OCI-LY1 (cell line): Measurements from ENCODE around the gene DMTF1.

Experiments
- EZH2 ChIP-seq: fragments of 200-600 bp; sonication (generic), shearing (Covaris generic); IDR thresholded peaks from 2 replicates; pipeline ENCODE4 v1.8.0; 2017; ENCODE audit warnings: borderline replicate concordance, mixed run types, mild to moderate bottlenecking, antibody characterized with exemption, low read length, moderate library complexity, mixed read lengths
- TF ChIP-seq, protein P1 (sequence below): fragments of 200-600 bp; sonication (generic), shearing (Covaris generic); IDR thresholded peaks from 2 replicates; pipeline ENCODE4 v1.5.1; 2017; ENCODE audit warnings: mild to moderate bottlenecking, antibody characterized with exemption, low read length, moderate library complexity, mixed read lengths

DNA sequence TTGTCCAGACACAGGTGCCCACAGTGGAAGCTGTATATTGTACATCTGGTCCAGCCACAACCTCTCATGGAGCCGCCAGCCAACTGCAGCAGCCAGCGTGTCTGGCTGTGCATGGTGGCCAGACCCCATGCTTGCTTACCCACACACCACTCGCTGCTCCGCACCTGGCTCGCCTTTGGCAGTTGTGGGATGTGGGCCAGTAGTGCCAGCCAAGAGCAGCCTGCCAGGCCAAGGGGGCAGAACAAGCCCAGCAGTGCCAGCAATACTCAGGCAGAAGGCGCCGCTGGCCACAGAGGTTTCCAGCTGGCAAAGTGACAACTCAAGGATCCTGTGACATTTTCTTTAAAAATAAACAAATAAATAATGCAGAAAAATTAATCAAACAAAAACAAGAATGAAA, 79.0 kb downstream of the DMTF1 start:
- TF ChIP-seq, protein P1, sequence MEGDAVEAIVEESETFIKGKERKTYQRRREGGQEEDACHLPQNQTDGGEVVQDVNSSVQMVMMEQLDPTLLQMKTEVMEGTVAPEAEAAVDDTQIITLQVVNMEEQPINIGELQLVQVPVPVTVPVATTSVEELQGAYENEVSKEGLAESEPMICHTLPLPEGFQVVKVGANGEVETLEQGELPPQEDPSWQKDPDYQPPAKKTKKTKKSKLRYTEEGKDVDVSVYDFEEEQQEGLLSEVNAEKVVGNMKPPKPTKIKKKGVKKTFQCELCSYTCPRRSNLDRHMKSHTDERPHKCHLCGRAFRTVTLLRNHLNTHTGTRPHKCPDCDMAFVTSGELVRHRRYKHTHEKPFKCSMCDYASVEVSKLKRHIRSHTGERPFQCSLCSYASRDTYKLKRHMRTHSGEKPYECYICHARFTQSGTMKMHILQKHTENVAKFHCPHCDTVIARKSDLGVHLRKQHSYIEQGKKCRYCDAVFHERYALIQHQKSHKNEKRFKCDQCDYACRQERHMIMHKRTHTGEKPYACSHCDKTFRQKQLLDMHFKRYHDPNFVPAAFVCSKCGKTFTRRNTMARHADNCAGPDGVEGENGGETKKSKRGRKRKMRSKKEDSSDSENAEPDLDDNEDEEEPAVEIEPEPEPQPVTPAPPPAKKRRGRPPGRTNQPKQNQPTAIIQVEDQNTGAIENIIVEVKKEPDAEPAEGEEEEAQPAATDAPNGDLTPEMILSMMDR = no peak
- no peak for TF ChIP-seq EZH2
